ENCODE measurements around the gene ARCN1.

ARCN1 gene

GRCh38 chr11:118631142-118631909 is 59.1 kb downstream of the ARCN1 start:
- no peak for DNase-seq (ENCODE audit: low spot score)
- TF ChIP-seq, protein P1, sequence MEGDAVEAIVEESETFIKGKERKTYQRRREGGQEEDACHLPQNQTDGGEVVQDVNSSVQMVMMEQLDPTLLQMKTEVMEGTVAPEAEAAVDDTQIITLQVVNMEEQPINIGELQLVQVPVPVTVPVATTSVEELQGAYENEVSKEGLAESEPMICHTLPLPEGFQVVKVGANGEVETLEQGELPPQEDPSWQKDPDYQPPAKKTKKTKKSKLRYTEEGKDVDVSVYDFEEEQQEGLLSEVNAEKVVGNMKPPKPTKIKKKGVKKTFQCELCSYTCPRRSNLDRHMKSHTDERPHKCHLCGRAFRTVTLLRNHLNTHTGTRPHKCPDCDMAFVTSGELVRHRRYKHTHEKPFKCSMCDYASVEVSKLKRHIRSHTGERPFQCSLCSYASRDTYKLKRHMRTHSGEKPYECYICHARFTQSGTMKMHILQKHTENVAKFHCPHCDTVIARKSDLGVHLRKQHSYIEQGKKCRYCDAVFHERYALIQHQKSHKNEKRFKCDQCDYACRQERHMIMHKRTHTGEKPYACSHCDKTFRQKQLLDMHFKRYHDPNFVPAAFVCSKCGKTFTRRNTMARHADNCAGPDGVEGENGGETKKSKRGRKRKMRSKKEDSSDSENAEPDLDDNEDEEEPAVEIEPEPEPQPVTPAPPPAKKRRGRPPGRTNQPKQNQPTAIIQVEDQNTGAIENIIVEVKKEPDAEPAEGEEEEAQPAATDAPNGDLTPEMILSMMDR (IDR thresholded peaks at IDR 0.05; ENCODE audit: extremely low read depth, missing control alignments) = no peak

- DNase-seq (ENCODE audit: low spot score) = no peak
- TF ChIP-seq, protein P1 (IDR thresholded peaks at IDR 0.05; ENCODE audit: extremely low read depth, missing control alignments) = no peak
These were observed 60.5 kb downstream of the ARCN1 start for GRCh38 chr11:118632577-118633318.

GRCh38 chr11:118633319-118633690 is 61.1 kb downstream of the ARCN1 start:
- DNase-seq (ENCODE audit: low spot score) = no peak
- TF ChIP-seq, protein P1 (IDR thresholded peaks at IDR 0.05; ENCODE audit: extremely low read depth, missing control alignments) = no peak

GRCh38 chr11:118633979-118634378 is 61.8 kb downstream of the ARCN1 start:
- TF ChIP-seq, protein P1 (IDR thresholded peaks at IDR 0.05; ENCODE audit: extremely low read depth, missing control alignments) = no peak
- no peak for DNase-seq (ENCODE audit: low spot score)

DNA sequence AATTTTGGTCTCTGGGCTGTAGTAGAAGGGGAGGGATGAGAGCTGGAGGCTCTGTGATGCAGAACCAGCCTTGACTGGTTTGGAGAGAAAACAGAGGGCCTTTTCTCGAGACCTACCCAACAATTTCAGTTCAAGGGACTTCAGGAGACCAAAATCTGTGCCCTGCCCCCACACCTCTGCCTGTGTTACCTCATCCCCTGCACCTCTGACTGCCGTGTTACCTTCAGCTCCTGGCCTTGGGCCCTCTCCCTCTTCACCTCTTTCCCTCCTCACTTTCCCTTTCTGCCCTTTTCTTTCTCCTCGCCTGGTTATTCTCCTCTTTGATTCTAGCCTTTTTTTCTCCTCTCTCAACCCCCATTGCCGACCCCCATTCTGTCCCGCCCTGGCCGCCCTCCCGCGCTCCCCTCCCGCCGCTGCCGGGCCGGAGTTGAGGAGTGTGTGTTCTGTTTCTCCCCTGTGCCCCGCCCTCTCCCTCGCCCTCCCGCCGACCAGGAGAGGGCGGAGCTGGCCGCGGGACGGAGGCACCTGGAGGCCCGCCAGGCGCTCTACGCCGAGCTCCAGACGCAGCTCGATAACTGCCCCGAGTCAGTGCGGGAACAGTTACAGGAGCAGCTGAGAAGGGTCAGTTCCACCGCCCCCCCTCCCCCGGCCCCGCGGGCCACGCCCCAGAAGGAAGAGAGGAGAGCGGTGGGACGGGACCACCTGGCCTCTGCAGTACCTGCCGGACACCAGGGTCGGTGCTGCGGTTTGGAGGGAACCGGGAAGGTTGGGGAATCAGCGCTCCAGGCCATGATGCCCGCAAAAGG is 62.4 kb downstream of the ARCN1 start:
- TF ChIP-seq, protein P1 (IDR thresholded peaks at IDR 0.05; ENCODE audit: extremely low read depth, missing control alignments) = no peak
- DNase-seq (ENCODE audit: low spot score) = no peak

DNA sequence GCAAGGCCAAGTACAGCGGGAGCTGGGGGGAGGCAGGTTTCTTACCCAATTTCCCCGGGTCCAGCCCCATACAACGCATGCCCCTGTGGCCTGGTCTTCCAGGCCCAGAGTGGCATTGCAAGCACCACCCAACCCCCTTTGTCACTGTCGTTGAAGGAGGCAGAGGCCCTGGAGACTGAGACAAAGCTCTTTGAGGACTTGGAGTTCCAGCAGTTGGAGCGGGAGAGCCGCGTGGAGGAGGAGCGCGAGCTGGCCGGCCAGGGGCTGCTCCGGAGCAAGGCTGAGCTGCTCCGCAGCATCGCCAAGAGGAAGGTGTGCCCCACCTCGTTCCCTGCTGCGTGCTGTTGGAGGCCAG is 63.0 kb downstream of the ARCN1 start:
- no peak for DNase-seq (ENCODE audit: low spot score)

More for the DNA sequence above, 63.0 kb downstream of the ARCN1 start:
- TF ChIP-seq, protein P1 (IDR thresholded peaks at IDR 0.05; ENCODE audit: extremely low read depth, missing control alignments) = no peak
